ENCODE measurements around the gene WDR46. TPM values are rescaled to one million over a fixed set of nuclear protein-coding genes. Genes with fewer than 3 reads are reported as not detected.

Gene WDR46
- total and polyA plus RNA-seq, 2 of the 13 experiments (the other 11 are each of a cell fraction or from before 2014, with no cell fraction given) = 47.4 to 105 TPM

- TF ChIP-seq TIGD3 (CRISPR knock-in tag; IDR thresholded peaks at IDR 0.05; ENCODE audit: borderline replicate concordance) = no peak
- TF ChIP-seq KDM5B (CRISPR knock-in tag; IDR thresholded peaks at IDR 0.05; ENCODE audit: borderline replicate concordance) = peak; percentile 76; the same call in 1 of the 2 replicates
- TF ChIP-seq ZNF430 (CRISPR knock-in tag; IDR thresholded peaks at IDR 0.05) = peak; percentile 89; the same call in 1 of the 2 replicates
- no peak for TF ChIP-seq MTF1 (CRISPR knock-in tag; IDR thresholded peaks at IDR 0.05)
- TF ChIP-seq ARID5B (CRISPR knock-in tag; IDR thresholded peaks at IDR 0.05) = 0 out of 2 replicates have a peak, but pooled peaks have one; percentile 15
- TF ChIP-seq ZNF160 (CRISPR knock-in tag; IDR thresholded peaks at IDR 0.05) = 0 out of 2 replicates have a peak, but pooled peaks have one; percentile 38
- TF ChIP-seq ARHGAP35 (CRISPR knock-in tag; IDR thresholded peaks at IDR 0.05; ENCODE audit: borderline replicate concordance) = no peak
- peak; percentile 63; the same call in 1 of the 2 replicates for TF ChIP-seq YEATS4 (CRISPR knock-in tag; IDR thresholded peaks at IDR 0.05; ENCODE audit: borderline replicate concordance)
- TF ChIP-seq ZNF879 (CRISPR knock-in tag; IDR thresholded peaks at IDR 0.05) = peak; percentile 54; the same call in 1 of the 2 replicates
- no peak for TF ChIP-seq ATF3 (CRISPR knock-in tag; IDR thresholded peaks at IDR 0.05)
- TF ChIP-seq MATR3 (CRISPR knock-in tag; IDR thresholded peaks at IDR 0.05) = no peak
- TF ChIP-seq MIXL1 (CRISPR knock-in tag; IDR thresholded peaks at IDR 0.05) = peak; percentile 12; the same call in 1 of the 2 replicates
- TF ChIP-seq ZNF574 (CRISPR knock-in tag; IDR thresholded peaks at IDR 0.05) = 0 out of 2 replicates have a peak, but pooled peaks have one; percentile 41
- no peak for TF ChIP-seq MAF1 (CRISPR knock-in tag; IDR thresholded peaks at IDR 0.05; ENCODE audit: borderline replicate concordance)
- no peak for TF ChIP-seq RBAK (CRISPR knock-in tag; IDR thresholded peaks at IDR 0.05)
- TF ChIP-seq HNRNPL (IDR thresholded peaks at IDR 0.05; ENCODE audit: low read depth, low read length) = no peak
- TF ChIP-seq TFE3 (CRISPR knock-in tag; IDR thresholded peaks at IDR 0.05) = 0 out of 2 replicates have a peak, but pooled peaks have one; percentile 32
- no peak for TF ChIP-seq SKI (IDR thresholded peaks at IDR 0.05; ENCODE audit: partially characterized antibody)
- TF ChIP-seq PHB2 (IDR thresholded peaks at IDR 0.05; ENCODE audit: partially characterized antibody) = no peak
- TF ChIP-seq SUZ12 (IDR thresholded peaks at IDR 0.05; ENCODE audit: low read depth, low read length) = no peak
These were observed 28.8 kb upstream of the WDR46 start, which contains the start of gene ZBTB22 (continued) for GRCh38 chr6:33317669-33318425.
